ENCODE measurements around the gene MYOM1.

The MYOM1 gene

GRCh38 chr18:3062798-3063680 lies 156.7 kb downstream of the MYOM1 start:
- DNase-seq (ENCODE audit: extremely low read depth, low read depth): peak; percentile 24
- peak; percentile 90 for TF ChIP-seq CTCF (IDR thresholded peaks at IDR 0.05; ENCODE audit: low read depth, low read length, missing control alignments)
- no peak overlapping the region for H3K4me3 ChIP-seq (replicated peaks; ENCODE audit: low read depth, low read length)

- H3K4me3 ChIP-seq (replicated peaks; ENCODE audit: low read depth, low read length): no peak overlapping the region
- no peak for DNase-seq (ENCODE audit: extremely low read depth, low read depth)
- TF ChIP-seq CTCF (IDR thresholded peaks at IDR 0.05; ENCODE audit: low read depth, low read length, missing control alignments): no peak
These were observed 158.0 kb downstream of the MYOM1 start for GRCh38 chr18:3061581-3062312.

- no peak overlapping the region for H3K4me3 ChIP-seq (replicated peaks; ENCODE audit: low read depth, low read length)
- DNase-seq (ENCODE audit: extremely low read depth, low read depth): no peak
- TF ChIP-seq CTCF (IDR thresholded peaks at IDR 0.05; ENCODE audit: low read depth, low read length, missing control alignments): no peak
These were observed 158.8 kb downstream of the MYOM1 start for GRCh38 chr18:3060667-3061580.

GRCh38 chr18:3059272-3059671 lies 160.5 kb downstream of the MYOM1 start:
- no peak for DNase-seq (ENCODE audit: extremely low read depth, low read depth)
- TF ChIP-seq CTCF (IDR thresholded peaks at IDR 0.05; ENCODE audit: low read depth, low read length, missing control alignments): no peak
- H3K4me3 ChIP-seq (replicated peaks; ENCODE audit: low read depth, low read length): no peak overlapping the region

GRCh38 chr18:3058328-3059191 lies 161.2 kb downstream of the MYOM1 start:
- no peak for TF ChIP-seq CTCF (IDR thresholded peaks at IDR 0.05; ENCODE audit: low read depth, low read length, missing control alignments)
- no peak for DNase-seq (ENCODE audit: extremely low read depth, low read depth)

More at GRCh38 chr18:3058328-3059191, 161.2 kb downstream of the MYOM1 start:
- no peak overlapping the region for H3K4me3 ChIP-seq (replicated peaks; ENCODE audit: low read depth, low read length)

Measured in HFF-Myc (cell line).